Measurements from ENCODE around the gene HSD17B3.

DNA sequence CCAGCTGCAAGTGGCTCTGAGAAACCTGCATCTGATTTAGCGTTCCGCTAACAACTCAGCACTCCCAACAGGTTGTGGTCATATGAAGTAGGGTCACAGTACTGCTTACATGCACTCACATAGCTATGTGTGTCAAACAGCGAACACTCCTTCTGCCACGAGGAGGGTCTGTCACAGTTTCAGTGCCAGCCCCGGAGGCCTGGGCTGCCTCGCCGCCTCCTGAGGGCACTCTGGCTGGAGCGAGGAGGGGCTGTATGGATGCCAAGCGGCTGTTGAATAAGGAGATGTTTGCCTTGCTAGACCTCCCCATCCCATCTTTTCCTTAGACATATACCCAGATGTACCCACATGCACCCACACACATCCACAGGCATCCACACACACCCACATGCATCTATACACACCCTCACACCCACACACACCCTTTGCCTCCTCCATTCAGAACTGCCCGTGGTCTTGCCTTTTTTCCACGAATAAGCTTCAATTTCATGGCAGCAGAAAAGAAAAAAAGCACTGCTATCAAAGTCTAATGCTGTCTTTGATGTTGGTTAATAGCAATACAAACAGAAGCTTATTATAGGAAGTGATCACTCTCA is 95.7 kb downstream of the HSD17B3 start:
- TF ChIP-seq, protein P1, sequence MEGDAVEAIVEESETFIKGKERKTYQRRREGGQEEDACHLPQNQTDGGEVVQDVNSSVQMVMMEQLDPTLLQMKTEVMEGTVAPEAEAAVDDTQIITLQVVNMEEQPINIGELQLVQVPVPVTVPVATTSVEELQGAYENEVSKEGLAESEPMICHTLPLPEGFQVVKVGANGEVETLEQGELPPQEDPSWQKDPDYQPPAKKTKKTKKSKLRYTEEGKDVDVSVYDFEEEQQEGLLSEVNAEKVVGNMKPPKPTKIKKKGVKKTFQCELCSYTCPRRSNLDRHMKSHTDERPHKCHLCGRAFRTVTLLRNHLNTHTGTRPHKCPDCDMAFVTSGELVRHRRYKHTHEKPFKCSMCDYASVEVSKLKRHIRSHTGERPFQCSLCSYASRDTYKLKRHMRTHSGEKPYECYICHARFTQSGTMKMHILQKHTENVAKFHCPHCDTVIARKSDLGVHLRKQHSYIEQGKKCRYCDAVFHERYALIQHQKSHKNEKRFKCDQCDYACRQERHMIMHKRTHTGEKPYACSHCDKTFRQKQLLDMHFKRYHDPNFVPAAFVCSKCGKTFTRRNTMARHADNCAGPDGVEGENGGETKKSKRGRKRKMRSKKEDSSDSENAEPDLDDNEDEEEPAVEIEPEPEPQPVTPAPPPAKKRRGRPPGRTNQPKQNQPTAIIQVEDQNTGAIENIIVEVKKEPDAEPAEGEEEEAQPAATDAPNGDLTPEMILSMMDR (IDR thresholded peaks at IDR 0.05; ENCODE audit: insufficient read depth, low read length, poor library complexity, severe bottlenecking), result no peak
- TF ChIP-seq EZH2phosphoT487 (conservative IDR thresholded peaks at IDR 0.05; ENCODE audit: low read length), result no peak

All from SU-DHL-6 (cell line).